PC-3 (cell line): Measurements from ENCODE around the gene SCLY. TPM values are rescaled to one million over a fixed set of nuclear protein-coding genes. Genes with fewer than 3 reads are reported as not detected.

Experiments
- ATAC-seq: fragments of 200-7000 bp; cut with Tn5 transposase; 2 replicates; pipeline ENCODE4 v1.9.1; 2020; ENCODE audit warnings: mild to moderate bottlenecking, moderate library complexity
- BruUV-seq: library from RNA; stranded (reverse); fragments of 400-500 nt; replicated peaks from 2 replicates; lab custom pipeline; 2021; lab: Mats Ljungman, UMichigan
- CTCF ChIA-PET: fragments of 300-600 bp; sonication (Branson Sonifier 250); formaldehyde crosslinking; loops from one replicate; lab custom pipeline; 2022; ENCODE audit warnings: antibody characterized with exemption; lab: Charles Lee
- POLR2A ChIA-PET: fragments of 300-600 bp; sonication (Branson Sonifier 250); formaldehyde crosslinking; loops from one replicate; lab custom pipeline; 2022; ENCODE audit warnings: antibody characterized with exemption; ENCODE audit not compliant: unreplicated experiment; lab: Charles Lee
- DNase-seq: peaks from one replicate; pipeline ENCODE4 v3.0.0-alpha.2; 2015
- H2AFZ ChIP-seq: fragments of 300-600 bp; sonication (generic); 2 replicates; pipeline ENCODE4 v1.6.0; 2016; ENCODE audit warnings: antibody characterized with exemption, low read length
- H3F3A ChIP-seq: fragments of 300-600 bp; sonication (generic); one replicate; pipeline ENCODE4 v1.6.0; 2017; ENCODE audit warnings: antibody characterized with exemption, low read length, control low read depth, mild to moderate bottlenecking; ENCODE audit not compliant: unreplicated experiment
- H3K27ac ChIP-seq: fragments of 300-600 bp; sonication (generic); 2 replicates; pipeline ENCODE4 v1.5.1; 2016; ENCODE audit warnings: mild to moderate bottlenecking, low read length
- H3K27me3 ChIP-seq: fragments of 300-600 bp; sonication (generic); 2 replicates; pipeline ENCODE4 v1.6.1; 2016; ENCODE audit warnings: low read length, mixed read lengths
- H3K36me3 ChIP-seq: fragments of 300-600 bp; sonication (generic); 2 replicates; pipeline ENCODE4 v1.6.1; 2016; ENCODE audit warnings: low read depth, mixed run types, low read length, mixed read lengths
- H3K4me1 ChIP-seq: fragments of 300-600 bp; sonication (generic); 2 replicates; pipeline ENCODE4 v1.5.1; 2016; ENCODE audit warnings: low read length; ENCODE audit not compliant: insufficient read depth
- H3K4me2 ChIP-seq: fragments of 300-600 bp; sonication (generic); 2 replicates; pipeline ENCODE4 v1.6.0; 2016; ENCODE audit warnings: low read length
- H3K4me3 ChIP-seq: fragments of 300-600 bp; sonication (generic); 2 replicates; pipeline ENCODE4 v1.5.1; 2016; ENCODE audit warnings: mild to moderate bottlenecking, low read length, mixed read lengths
- H3K79me2 ChIP-seq: fragments of 300-600 bp; sonication (generic); 2 replicates; pipeline ENCODE4 v1.6.1; 2017; ENCODE audit warnings: low read length, mixed read lengths
- H3K9ac ChIP-seq: fragments of 300-600 bp; sonication (generic); 2 replicates; pipeline ENCODE4 v1.6.0; 2016; ENCODE audit warnings: mild to moderate bottlenecking, low read length
- H3K9me2 ChIP-seq: fragments of 300-600 bp; sonication (generic); replicated peaks from 2 replicates; pipeline ENCODE4 v1.6.1; 2016; ENCODE audit warnings: mixed run types, low read length, mixed read lengths
- H3K9me3 ChIP-seq: fragments of 300-600 bp; sonication (generic); 2 replicates; pipeline ENCODE4 v1.6.1; 2016; ENCODE audit warnings: low read length, mixed read lengths
- H4K20me1 ChIP-seq: fragments of 300-600 bp; sonication (generic); 2 replicates; pipeline ENCODE4 v1.6.1; 2016; ENCODE audit warnings: low read length, mixed read lengths
- EZH2 ChIP-seq: fragments of 300-600 bp; sonication (generic); IDR thresholded peaks from one replicate; pipeline ENCODE4 v1.6.1; 2017; ENCODE audit warnings: antibody characterized with exemption, mild to moderate bottlenecking, low read length; ENCODE audit not compliant: unreplicated experiment
- EZH2phosphoT487 ChIP-seq: fragments of 300-600 bp; sonication (generic); IDR thresholded peaks from 2 replicates; pipeline ENCODE4 v1.6.1; 2018; ENCODE audit warnings: mild to moderate bottlenecking, antibody characterized with exemption, low read length, borderline replicate concordance
- intact Hi-C: fragments of 100-400 bp; cut with micrococcal nuclease; formaldehyde crosslinking; loops from 2 replicates; pipeline ENCODE4 v1.9.0; 2023
- total RNA-seq: library from RNA; depleted of rRNA; stranded (reverse); fragments of >200 nt; gene quantifications from 2 replicates; pipeline ENCODE4 v1.2.3, GENCODE V29; 2014
- TF ChIP-seq, protein P1 (sequence below): fragments of 300-600 bp; sonication (generic); conservative IDR thresholded peaks from 2 replicates; pipeline ENCODE4 v1.5.1; 2017; ENCODE audit warnings: antibody characterized with exemption, low read depth, mild to moderate bottlenecking, low read length

SCLY gene
- total RNA-seq, 1 experiment from 2014 or later, result 23.1 TPM

DNA sequence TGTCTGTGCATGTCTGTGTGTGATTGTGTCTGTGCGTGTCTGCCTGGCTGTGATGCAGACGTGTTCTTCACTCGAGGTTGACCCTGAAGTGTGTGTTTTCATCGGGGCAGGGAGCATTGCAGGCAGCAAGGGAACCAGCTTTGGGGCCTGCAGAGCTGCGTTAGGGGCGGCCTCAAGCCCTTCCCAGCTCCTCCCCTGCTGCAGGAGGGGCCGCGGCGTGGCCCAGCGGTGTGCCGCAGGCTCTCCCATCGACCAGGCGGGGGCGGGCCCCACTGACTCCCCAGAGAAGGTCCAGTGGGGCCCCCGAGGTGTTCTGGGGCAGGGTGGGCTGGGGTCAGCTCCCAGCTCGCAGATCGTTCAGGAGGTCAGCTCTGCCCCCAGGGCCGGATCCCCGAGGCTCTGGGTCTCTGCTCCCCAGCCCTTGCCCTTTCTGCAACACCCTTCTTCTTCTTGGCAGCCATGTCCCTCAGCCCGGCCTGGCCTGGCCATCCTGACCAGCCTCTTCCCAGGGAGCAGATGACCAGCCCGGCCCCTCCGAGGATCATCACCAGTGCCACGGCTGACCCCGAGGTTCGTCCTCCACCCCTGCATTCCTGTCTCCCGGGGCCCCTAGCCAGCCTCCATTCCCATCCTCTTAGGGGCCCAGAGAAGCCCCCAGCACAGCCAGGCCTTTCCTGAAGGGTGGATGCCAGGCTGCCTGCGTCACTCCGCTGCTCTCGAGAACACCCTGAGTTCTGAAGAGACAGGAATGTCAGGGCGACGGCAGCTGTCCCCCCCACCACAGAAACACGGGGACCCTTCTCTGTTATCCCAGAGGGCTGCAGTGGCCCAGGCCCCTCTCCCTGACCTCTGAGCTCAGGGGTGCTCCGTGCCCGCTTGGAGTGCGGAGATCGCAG lies 66.6 kb downstream of the SCLY start:
- BruUV-seq, result no TSS peak
- no peak overlapping the region for H3K4me3 ChIP-seq
- H3K79me2 ChIP-seq, result no peaks in the 10 kb centered on the region
- no peaks in the 10 kb centered on the region for H3K9me2 ChIP-seq
- H2AFZ ChIP-seq, result no peak overlapping the region
- H3K4me1 ChIP-seq, result no peaks in the 10 kb centered on the region
- DNase-seq (no peak), ATAC-seq (no peak)
- no peaks in the 10 kb centered on the region for H4K20me1 ChIP-seq
- no peaks in the 10 kb centered on the region for H3K27me3 ChIP-seq
- H3K9me3 ChIP-seq, result no peaks in the 10 kb centered on the region
- no peak overlapping the region for H3K9ac ChIP-seq
- POLR2A ChIA-PET, result no interaction called here
- H3K36me3 ChIP-seq, result no peaks in the 10 kb centered on the region
- no peak overlapping the region for H3K27ac ChIP-seq
- CTCF ChIA-PET, result no interaction called here
- TF ChIP-seq EZH2phosphoT487 (no peak), EZH2 (no peak)
- TF ChIP-seq, protein P1, sequence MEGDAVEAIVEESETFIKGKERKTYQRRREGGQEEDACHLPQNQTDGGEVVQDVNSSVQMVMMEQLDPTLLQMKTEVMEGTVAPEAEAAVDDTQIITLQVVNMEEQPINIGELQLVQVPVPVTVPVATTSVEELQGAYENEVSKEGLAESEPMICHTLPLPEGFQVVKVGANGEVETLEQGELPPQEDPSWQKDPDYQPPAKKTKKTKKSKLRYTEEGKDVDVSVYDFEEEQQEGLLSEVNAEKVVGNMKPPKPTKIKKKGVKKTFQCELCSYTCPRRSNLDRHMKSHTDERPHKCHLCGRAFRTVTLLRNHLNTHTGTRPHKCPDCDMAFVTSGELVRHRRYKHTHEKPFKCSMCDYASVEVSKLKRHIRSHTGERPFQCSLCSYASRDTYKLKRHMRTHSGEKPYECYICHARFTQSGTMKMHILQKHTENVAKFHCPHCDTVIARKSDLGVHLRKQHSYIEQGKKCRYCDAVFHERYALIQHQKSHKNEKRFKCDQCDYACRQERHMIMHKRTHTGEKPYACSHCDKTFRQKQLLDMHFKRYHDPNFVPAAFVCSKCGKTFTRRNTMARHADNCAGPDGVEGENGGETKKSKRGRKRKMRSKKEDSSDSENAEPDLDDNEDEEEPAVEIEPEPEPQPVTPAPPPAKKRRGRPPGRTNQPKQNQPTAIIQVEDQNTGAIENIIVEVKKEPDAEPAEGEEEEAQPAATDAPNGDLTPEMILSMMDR, result no peak
- H3F3A ChIP-seq, result no peaks in the 10 kb centered on the region
- H3K4me2 ChIP-seq, result no peak overlapping the region
- intact Hi-C loops, result no loop called here

GRCh38 chr2:238128061-238128440 lies 67.2 kb downstream of the SCLY start:
- Histone ChIP-seq H3F3A (no peaks in the 10 kb centered on the region), H4K20me1 (no peaks in the 10 kb centered on the region), H3K4me3 (no peak overlapping the region), H3K9me2 (no peaks in the 10 kb centered on the region), H3K9me3 (no peaks in the 10 kb centered on the region), H3K79me2 (no peaks in the 10 kb centered on the region), H3K4me1 (no peaks in the 10 kb centered on the region), H3K4me2 (no peak overlapping the region), H3K27ac (no peak overlapping the region), H3K27me3 (no peaks in the 10 kb centered on the region), H3K36me3 (no peaks in the 10 kb centered on the region), H3K9ac (no peak overlapping the region), H2AFZ (no peak overlapping the region)
- ATAC-seq (no peak), DNase-seq (no peak)
- no TSS peak for BruUV-seq
- no peak for TF ChIP-seq EZH2
- TF ChIP-seq, protein P1, result no peak
- TF ChIP-seq EZH2phosphoT487, result no peak
- POLR2A ChIA-PET, result no interaction called here
- intact Hi-C loops, result no loop called here
- CTCF ChIA-PET, result no interaction called here

DNA sequence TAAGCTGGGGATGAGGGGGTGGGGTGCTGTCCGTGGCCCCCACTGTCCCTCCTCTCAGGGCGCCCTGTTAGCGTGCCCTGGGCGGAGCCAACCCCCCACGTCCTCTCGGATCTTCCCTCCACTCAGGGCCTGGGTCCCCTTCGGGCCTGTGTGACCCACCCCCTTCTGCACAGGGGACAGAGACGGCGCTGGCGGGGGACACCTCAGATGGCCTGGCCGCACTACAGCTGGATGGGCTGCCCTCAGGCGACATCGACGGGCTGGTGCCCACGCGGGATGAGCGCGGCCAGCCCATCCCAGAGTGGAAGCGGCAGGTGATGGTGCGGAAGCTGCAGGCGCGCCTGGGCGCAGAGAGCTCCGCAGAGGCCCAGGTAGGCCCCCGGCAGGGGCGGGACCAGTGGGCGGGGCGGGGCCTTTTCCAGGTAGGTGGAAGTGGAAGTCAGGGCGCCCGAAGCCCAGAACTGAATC lies 67.8 kb downstream of the SCLY start:
- H3K36me3 ChIP-seq, result no peaks in the 10 kb centered on the region
- H3K9me3 ChIP-seq, result no peaks in the 10 kb centered on the region
- H3K9me2 ChIP-seq, result no peaks in the 10 kb centered on the region
- ATAC-seq, result no peak
- ChIA-PET POLR2A (no interaction called here), CTCF (no interaction called here)
- no TSS peak for BruUV-seq
- no peaks in the 10 kb centered on the region for H4K20me1 ChIP-seq
- no peaks in the 10 kb centered on the region for H3F3A ChIP-seq
- TF ChIP-seq EZH2, result no peak
- TF ChIP-seq EZH2phosphoT487, result no peak
- TF ChIP-seq, protein P1, result no peak
- H3K4me1 ChIP-seq, result no peaks in the 10 kb centered on the region
- H3K27me3 ChIP-seq, result no peaks in the 10 kb centered on the region
- no peaks in the 10 kb centered on the region for H3K79me2 ChIP-seq
- no peak overlapping the region for H3K27ac ChIP-seq
- intact Hi-C loops, result no loop called here
- no peak overlapping the region for H3K4me3 ChIP-seq
- H3K9ac ChIP-seq, result no peak overlapping the region
- DNase-seq, result no peak
- no peak overlapping the region for H3K4me2 ChIP-seq
- no peak overlapping the region for H2AFZ ChIP-seq
